ENCODE measurements around the gene CNTNAP5. TPM values are rescaled to one million over a fixed set of nuclear protein-coding genes. Genes with fewer than 3 reads are reported as not detected.

CNTNAP5 gene
- total RNA-seq, 3 donors from 2014 or later = 3.3 TPM; not detected in 2

GRCh38 chr2:124485659-124486058 is 460.6 kb downstream of the CNTNAP5 start:
- no peaks in the 10 kb centered on the region for H3K4me1 ChIP-seq (ENCODE audit: low read depth)
- H3K4me3 ChIP-seq = no peak overlapping the region
- H3K36me3 ChIP-seq (ENCODE audit: low read depth) = no peaks in the 10 kb centered on the region
- H3K9me3 ChIP-seq = no peaks in the 10 kb centered on the region
- DNase-seq (no peak), ATAC-seq (no peak)
- no peak for TF ChIP-seq CTCF (IDR thresholded peaks at IDR 0.05)
- intact Hi-C loops (cut with DNase I, micrococcal nuclease) = no loop called here

GRCh38 chr2:124489686-124490085 is 464.6 kb downstream of the CNTNAP5 start:
- Histone ChIP-seq H3K36me3 (ENCODE audit: low read depth) (no peaks in the 10 kb centered on the region), H3K4me1 (ENCODE audit: low read depth) (no peaks in the 10 kb centered on the region), H3K4me3 (no peak overlapping the region), H3K9me3 (no peaks in the 10 kb centered on the region)
- ATAC-seq (no peak), DNase-seq (no peak)
- TF ChIP-seq CTCF (IDR thresholded peaks at IDR 0.05) = no peak
- intact Hi-C loops (cut with DNase I, micrococcal nuclease) = no loop called here

- Histone ChIP-seq H3K9me3 (no peaks in the 10 kb centered on the region), H3K36me3 (ENCODE audit: low read depth) (no peaks in the 10 kb centered on the region), H3K4me1 (ENCODE audit: low read depth) (no peaks in the 10 kb centered on the region), H3K4me3 (no peak overlapping the region)
- intact Hi-C loops (cut with DNase I, micrococcal nuclease) = no loop called here
- DNase-seq (no peak), ATAC-seq (no peak)
- TF ChIP-seq CTCF (IDR thresholded peaks at IDR 0.05) = no peak
Measured at GRCh38 chr2:124501575-124502152, 476.6 kb downstream of the CNTNAP5 start.

- Histone ChIP-seq H3K4me1 (ENCODE audit: low read depth) (no peaks in the 10 kb centered on the region), H3K9me3 (no peaks in the 10 kb centered on the region), H3K36me3 (ENCODE audit: low read depth) (no peaks in the 10 kb centered on the region), H3K4me3 (no peak overlapping the region)
- ATAC-seq (no peak), DNase-seq (no peak)
- intact Hi-C loops (cut with DNase I, micrococcal nuclease) = no loop called here
- TF ChIP-seq CTCF (IDR thresholded peaks at IDR 0.05) = no peak
Measured at GRCh38 chr2:124514236-124514635, 489.1 kb downstream of the CNTNAP5 start.

GRCh38 chr2:124520953-124521352 is 495.9 kb downstream of the CNTNAP5 start:
- ATAC-seq (no peak), DNase-seq (no peak)
- no peak overlapping the region for H3K4me3 ChIP-seq
- H3K36me3 ChIP-seq (ENCODE audit: low read depth) = no peaks in the 10 kb centered on the region
- H3K9me3 ChIP-seq = no peaks in the 10 kb centered on the region
- intact Hi-C loops (cut with DNase I, micrococcal nuclease) = no loop called here
- H3K4me1 ChIP-seq (ENCODE audit: low read depth) = no peaks in the 10 kb centered on the region
- TF ChIP-seq CTCF (IDR thresholded peaks at IDR 0.05) = no peak

- Histone ChIP-seq H3K4me1 (ENCODE audit: low read depth) (no peaks in the 10 kb centered on the region), H3K4me3 (no peak overlapping the region), H3K36me3 (ENCODE audit: low read depth) (no peaks in the 10 kb centered on the region), H3K9me3 (no peaks in the 10 kb centered on the region)
- DNase-seq (no peak), ATAC-seq (no peak)
- TF ChIP-seq CTCF (IDR thresholded peaks at IDR 0.05) = no peak
- intact Hi-C loops (cut with DNase I, micrococcal nuclease) = no loop called here
Measured at GRCh38 chr2:124523096-124523495, 498.0 kb downstream of the CNTNAP5 start.
